SK-N-MC (cell line): ENCODE results near the gene EXOC8.

ENCODE experiments used
- EZH2 ChIP-seq: fragments of 200-600 bp; sonication (generic); IDR thresholded peaks from one replicate; pipeline ENCODE4 v1.6.1; 2017; ENCODE audit warnings: antibody characterized with exemption
- POLR2AphosphoS5 ChIP-seq: IDR thresholded peaks from 2 replicates; pipeline ENCODE4 v1.6.1; 2012; ENCODE audit warnings: mild to moderate bottlenecking, low read depth, low read length, borderline replicate concordance

DNA sequence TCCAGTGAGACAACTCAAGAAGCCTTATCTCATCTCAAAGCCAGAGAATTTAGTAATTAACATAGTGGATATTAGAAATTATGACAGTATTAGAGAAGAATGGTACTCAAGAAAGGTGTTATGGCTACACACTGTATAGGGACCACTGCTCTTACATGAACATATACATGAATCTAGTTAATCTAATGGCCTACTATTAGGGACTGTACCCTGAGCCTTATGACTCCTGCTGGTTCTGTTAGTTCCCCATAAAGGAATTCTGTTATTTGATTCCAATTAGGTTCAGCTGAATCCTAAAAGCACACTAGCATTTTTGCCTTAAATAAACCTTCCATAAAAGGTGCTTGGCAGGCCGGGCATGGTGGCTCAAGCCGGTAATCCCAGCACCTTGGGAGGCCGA, 44.8 kb upstream of the EXOC8 start:
- no peak for TF ChIP-seq POLR2AphosphoS5
- TF ChIP-seq EZH2 = no peak
